ENCODE data around the gene BAHCC1. TPM values are rescaled to one million over a fixed set of nuclear protein-coding genes. Genes with fewer than 3 reads are reported as not detected.

BAHCC1 gene
- total RNA-seq, 1 experiment from 2014 or later = 15.4 TPM

DNA sequence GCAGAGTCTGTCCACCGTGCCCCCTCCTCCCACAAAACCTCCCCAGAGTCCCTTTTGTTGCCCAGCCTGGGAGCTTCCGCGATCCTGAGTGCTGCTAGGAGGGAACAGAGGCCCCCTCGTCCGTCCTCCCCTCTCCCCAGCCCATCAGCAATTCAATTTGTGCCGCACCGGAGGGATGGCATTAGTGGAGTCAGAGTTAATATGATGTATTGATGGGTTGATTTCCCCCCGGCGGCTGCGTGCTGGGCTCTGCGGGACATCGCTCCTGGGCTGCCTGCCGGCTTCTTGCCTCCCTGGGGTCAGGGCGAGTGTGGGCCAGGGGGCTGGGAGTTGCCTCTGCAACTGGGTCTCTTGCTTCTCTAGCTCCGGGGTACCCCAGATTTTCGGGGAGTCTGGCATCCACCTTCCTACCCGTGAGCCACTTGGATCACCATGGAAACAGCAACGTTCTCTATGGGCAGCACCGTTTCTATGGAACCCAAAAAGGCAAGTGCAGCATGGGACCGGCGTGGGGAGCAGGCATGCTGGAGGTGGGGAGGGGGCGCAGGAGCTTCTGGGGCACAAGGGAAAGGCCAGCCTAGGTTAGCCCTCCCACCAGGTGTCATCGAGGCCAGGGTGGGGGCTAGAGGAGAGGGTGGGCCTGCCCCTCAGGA is 42.9 kb downstream of the BAHCC1 start:
- in situ Hi-C loops (cut with HindIII; ENCODE audit: low pct_unique_long_range_greater_than_20kb, low sequenced_read_pairs) = no loop called here
- no peak for DNase-seq (ENCODE audit: low read depth, low spot score)

DNA sequence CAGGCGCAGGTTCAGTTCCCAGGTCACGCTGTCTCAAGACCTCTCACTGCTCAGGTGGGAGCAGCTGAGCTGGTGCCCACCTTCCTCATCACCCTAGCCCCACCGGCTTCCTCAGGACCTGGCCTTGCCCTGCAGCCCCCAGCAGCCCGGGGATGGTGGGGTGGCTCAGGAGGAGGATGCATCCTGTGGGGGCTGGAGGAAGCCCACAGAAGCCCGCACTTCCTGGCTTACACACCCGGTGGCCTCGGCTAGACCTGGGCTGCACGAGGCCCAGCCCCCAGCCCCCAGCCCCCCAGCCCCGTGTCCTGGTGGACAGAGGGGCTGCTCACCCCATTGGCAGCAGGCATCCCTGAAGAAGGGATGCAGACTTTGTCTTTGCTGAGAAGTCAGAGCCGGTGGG is 43.4 kb downstream of the BAHCC1 start:
- DNase-seq (ENCODE audit: low read depth, low spot score) = no peak
- in situ Hi-C loops (cut with HindIII; ENCODE audit: low pct_unique_long_range_greater_than_20kb, low sequenced_read_pairs) = no loop called here

DNA sequence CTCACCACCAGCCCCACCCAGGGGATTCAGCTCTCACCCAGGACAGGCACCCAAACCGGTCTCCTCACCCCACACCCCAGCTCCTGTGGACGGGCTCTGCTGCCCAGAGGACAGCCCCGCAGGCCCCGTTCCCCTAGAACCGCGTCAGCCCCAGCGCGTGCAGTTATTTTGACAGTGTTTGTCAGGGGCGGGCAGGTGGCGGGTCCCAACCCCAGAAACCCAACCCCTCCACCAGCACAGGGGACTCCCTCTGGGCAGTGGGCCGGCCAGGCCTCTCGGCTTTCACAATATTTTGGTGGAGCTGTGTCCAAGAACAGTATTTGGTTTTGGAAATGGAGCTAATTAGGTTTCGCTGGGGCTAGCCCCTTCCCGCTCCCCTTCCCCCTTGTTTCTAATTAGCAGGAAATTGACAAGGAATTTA is 44.8 kb downstream of the BAHCC1 start:
- in situ Hi-C loops (cut with HindIII; ENCODE audit: low pct_unique_long_range_greater_than_20kb, low sequenced_read_pairs) = no loop called here
- no peak for DNase-seq (ENCODE audit: low read depth, low spot score)

DNA sequence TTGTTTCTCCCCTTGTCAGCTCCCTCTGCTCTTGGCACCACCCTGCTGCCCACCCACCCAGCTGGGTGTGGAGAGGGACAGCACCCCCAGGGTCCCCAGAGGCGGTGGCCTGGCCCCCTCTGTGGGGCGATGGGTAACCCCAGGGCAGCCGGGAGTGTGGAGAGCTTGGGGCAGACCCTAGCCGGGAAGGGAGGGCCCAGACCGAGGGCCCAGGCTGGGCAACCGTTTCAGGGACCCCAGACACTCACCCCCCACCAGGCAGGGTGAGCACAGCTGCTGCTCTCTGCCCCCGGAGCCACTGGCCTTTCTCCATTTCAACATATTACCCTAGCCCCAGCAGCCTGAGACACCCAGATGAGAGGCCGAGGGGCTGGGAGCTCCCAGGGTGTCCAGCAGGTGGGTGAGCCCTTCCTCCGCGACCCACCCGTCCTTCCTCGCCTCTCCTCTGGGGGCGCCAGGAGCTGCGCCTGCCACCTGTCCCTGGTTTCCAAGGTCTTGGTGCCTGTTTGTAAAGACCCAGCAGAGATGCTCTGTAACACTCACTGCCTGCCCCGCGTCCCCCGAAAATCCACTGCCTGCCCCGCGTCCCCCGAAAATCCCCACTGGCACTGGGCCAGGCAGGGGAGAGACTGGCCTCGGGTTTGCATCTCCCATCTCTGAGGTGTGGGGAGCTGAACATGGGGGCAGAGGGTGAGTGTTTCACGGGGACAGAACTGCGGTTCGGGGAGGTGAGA is 45.4 kb downstream of the BAHCC1 start:
- peak; percentile 77 for DNase-seq (ENCODE audit: low read depth, low spot score)
- in situ Hi-C loops (cut with HindIII; ENCODE audit: low pct_unique_long_range_greater_than_20kb, low sequenced_read_pairs) = no loop called here

DNA sequence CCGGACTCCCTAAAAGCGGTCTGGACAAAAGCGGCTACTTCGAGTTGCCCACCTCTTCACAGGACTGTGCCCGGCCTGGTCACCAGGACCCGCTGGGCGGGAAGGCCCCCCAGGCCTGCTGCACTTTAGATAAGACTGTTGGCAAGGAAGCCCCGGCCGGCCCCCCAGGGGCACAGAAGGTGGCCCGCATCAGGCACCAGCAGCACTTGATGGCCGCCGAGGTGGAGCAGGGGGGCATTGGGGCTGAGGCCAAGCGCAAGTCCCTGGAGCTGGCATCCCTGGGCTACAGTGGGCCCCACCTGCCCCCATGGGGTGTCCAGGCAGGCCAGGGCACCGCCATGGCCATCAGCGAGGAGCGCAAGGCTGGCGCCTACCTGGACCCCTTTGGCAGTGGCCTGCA is 47.5 kb downstream of the BAHCC1 start:
- DNase-seq (ENCODE audit: low read depth, low spot score) = no peak
- in situ Hi-C loops (cut with HindIII; ENCODE audit: low pct_unique_long_range_greater_than_20kb, low sequenced_read_pairs) = no loop called here

DNA sequence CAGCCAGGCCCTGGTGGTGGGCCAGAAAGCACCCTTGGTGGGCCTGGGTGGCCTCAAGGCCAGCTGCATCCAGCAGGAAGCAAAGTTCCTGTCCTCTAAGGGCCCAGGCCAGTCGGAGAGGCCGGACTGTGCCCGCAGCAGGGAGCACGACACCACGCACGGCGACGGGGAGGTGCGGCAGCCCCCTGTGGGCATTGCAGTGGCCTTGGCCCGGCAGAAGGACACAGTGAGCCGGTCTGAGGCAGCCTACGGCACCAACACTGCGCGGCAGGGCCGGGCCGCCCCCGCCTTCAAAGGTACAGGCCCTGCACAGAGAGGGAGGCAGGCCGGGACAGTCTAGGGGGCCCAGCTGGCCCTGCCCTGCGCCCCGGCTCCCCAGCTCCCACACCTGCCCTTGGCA is 48.0 kb downstream of the BAHCC1 start:
- DNase-seq (ENCODE audit: low read depth, low spot score) = no peak
- in situ Hi-C loops (cut with HindIII; ENCODE audit: low pct_unique_long_range_greater_than_20kb, low sequenced_read_pairs) = no loop called here

DNA sequence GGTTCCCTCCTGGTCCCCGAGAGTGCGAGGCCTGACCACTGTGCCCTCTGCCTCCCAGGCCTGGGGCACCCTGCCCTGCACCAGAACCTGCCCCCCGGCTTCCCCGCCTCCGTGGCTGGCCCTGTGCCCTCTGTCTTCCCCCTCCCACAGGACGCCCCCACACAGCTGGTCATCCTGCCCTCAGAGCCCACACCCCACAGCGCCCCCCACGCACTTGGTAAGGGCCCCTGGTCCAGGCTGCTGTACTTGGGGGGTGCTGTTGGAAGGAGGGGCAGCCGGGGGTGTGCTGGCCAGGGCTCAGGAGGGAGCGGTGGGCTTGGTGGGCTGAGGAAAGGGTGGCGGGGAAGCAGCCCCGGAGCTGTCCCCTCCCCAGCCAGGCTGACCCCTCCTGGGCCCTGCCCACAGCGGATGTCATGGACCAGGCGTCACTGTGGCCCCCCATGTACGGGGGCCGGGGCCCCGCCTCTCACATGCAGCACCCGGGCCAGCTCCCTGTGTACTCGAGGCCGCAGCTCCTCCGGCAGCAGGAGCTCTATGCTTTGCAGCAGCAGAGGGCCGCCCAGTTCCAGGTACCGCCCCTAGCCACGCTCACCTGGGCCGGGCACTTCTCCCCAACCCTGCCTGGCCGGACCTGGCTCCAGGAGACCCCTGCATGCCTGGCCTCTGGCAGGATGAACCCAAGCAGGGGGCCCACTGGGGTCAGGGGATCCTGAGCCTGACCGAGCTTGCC is 49.5 kb downstream of the BAHCC1 start:
- no peak for DNase-seq (ENCODE audit: low read depth, low spot score)
- in situ Hi-C loops (cut with HindIII; ENCODE audit: low pct_unique_long_range_greater_than_20kb, low sequenced_read_pairs) = no loop called here

DNA sequence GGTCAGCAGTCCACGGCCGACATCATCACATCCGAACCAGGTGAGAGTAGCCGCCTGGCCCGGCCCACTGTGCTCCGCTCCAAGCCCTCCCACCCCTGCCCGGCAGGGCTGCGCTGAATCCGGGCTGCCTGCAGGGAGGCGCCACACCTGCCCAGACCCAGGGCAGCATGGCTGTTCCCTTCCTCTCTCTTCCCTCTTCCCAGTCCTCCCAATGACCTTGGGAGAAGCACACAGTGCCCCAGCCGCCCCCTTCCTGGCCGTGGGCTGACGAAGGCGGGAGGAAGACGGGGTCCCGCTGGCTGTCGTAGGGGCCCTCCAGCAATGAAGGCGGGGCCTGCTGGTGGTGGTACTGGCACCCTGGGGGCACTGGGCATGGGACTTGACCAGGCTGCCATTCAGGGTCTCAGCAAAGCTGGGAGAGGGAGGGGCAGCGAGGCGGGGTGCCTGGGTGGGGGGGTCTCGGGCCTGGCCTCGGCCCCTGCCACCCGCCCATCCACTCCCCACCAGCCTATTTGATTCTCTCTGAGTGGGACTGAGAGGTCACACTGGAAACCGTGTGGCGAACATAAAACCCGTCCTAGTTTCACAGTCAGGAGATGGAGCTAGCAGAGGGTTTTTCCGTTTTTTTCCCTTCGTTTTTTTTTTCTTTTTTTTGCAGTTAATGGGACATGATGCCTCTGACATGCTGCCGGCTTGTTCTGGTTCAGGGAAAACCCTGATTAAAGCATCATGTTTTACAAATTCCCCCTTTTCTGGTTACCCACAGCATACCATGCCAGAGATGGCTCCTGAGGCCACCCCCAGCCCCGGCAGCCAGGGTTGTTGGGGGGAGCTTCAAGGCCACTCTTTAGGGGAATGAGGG is 50.6 kb downstream of the BAHCC1 start:
- in situ Hi-C loops (cut with HindIII; ENCODE audit: low pct_unique_long_range_greater_than_20kb, low sequenced_read_pairs) = no loop called here
- no peak for DNase-seq (ENCODE audit: low read depth, low spot score)

DNA sequence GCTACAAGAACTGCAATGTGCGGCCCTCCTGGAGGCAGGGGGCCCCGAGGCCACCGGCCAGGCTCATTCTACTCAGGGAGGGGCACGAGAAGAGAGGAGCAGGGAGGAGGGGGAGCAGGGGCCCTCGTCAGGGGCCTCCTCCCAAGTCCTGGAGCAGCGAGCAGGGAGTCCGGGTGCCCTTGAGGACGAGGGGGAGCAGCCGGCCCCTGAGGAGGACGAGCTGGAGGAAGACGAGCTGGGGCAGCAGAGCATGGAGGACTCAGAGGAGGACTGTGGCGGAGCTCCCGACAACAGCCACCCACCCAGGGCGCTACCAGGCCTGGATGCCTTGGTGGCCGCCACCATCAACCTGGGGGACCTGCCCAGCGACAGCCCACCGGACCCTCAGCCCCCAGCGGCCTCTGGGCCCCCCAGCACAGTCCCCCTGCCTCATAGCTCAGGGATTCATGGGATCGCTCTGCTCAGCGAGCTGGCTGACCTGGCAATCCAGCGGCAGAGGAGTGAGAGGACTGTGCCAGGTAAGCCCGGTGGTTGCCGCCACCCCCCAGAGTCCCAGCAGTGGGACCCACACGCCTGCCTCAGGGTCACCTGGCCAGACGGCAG is 52.2 kb downstream of the BAHCC1 start:
- DNase-seq (ENCODE audit: low read depth, low spot score) = no peak
- in situ Hi-C loops (cut with HindIII; ENCODE audit: low pct_unique_long_range_greater_than_20kb, low sequenced_read_pairs) = no loop called here

DNA sequence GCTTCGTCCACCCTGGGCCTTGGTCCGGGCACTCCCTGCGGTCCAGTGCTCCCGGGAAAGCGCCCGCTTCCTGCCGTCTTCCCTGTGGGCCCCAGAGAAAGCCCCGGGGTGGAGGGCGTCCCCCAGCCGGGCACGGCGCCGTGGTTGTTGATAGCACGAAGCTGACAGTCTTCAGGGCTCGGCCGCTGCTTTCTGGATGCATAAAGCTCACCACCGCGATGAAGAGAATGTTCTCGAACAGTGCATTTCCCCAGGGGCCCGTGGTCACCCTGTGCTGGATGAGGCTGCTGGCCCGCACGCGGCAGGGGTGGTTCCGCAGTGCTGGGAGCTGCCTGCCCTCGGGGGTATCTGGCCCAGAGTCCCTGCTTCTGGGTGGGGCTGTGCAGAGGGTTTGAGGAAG is 53.2 kb downstream of the BAHCC1 start:
- in situ Hi-C loops (cut with HindIII; ENCODE audit: low pct_unique_long_range_greater_than_20kb, low sequenced_read_pairs) = no loop called here
- DNase-seq (ENCODE audit: low read depth, low spot score) = no peak

DNA sequence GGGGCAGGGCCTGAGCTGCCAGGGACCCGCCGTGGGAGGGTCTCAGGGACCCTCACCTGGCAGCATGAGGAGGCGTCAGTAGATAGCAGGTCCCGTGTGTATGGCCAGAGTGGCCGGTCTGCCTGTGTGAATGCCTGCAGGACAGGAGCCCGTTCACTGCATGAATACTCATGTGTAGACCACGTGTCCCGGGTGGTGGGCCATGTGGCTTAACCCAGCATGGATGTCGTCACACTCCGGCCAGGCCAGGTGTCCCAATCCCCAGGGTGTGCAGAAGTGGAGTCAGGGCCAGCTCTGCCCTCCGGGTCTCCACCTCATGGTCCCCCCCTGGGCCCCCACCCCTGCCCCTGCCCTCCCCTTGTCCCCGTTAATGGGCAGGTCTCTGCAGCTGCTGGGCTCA is 53.7 kb downstream of the BAHCC1 start:
- in situ Hi-C loops (cut with HindIII; ENCODE audit: low pct_unique_long_range_greater_than_20kb, low sequenced_read_pairs) = no loop called here
- DNase-seq (ENCODE audit: low read depth, low spot score) = no peak

DNA sequence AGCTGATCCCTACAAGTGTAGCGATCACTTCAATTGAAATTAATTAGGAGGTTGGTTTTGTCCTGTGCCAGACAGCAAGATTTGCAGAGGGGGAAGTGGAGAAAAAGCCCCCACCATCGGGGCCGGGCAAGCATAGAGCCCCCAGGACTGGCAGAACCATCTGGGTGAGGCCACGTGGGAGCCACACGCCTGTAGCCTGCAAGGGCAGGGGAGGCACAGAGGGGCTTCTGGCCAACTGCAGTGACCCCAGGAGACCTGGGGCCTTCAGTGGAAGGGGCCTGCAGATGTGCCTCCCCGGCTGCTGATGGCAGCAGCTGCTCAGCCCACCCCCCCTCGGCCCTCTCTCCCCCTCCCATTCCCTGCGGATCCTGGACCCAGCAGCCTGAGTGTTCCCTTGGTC is 54.1 kb downstream of the BAHCC1 start:
- in situ Hi-C loops (cut with HindIII; ENCODE audit: low pct_unique_long_range_greater_than_20kb, low sequenced_read_pairs) = no loop called here
- no peak for DNase-seq (ENCODE audit: low read depth, low spot score)

DNA sequence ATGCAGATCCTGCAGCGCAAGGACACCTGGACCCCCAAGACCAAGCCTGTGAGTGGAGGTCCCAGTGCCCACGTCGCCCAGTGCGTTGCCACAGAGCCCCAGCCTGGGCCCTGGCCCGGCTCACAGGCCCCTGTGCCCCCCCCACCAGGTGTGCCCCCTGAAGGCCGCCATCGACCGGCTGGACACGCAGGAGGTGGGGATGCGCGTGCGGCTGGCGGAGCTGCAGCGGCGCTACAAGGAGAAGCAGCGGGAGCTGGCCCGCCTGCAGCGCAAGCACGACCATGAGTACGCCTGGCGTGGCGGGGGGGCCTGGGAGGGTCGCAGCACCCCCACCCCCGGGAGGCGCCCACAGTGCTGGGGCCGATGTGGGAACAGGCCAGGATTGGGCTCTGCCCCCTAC is 56.6 kb downstream of the BAHCC1 start:
- no peak for DNase-seq (ENCODE audit: low read depth, low spot score)
- in situ Hi-C loops (cut with HindIII; ENCODE audit: low pct_unique_long_range_greater_than_20kb, low sequenced_read_pairs) = no loop called here

DNA sequence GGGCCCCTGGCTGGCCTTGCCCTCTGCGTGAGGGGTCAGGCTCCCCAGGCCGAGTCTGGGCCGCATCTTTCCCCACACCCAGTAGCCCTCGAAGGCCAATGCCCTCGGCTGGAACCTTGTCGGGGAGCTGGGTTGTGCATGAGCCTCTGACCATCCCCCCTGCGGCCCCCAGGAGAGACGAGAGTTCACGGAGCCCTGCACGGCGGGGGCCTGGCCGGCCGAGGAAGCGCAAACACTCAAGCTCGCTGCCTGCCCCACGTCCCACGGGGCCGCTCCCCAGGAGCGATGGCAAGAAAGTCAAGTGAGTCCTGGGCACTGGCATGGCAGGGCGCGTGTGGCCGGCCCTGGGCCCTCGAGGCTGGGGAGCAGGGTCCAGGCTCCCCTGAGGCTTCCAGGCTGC is 57.3 kb downstream of the BAHCC1 start:
- DNase-seq (ENCODE audit: low read depth, low spot score) = no peak
- in situ Hi-C loops (cut with HindIII; ENCODE audit: low pct_unique_long_range_greater_than_20kb, low sequenced_read_pairs) = no loop called here

DNA sequence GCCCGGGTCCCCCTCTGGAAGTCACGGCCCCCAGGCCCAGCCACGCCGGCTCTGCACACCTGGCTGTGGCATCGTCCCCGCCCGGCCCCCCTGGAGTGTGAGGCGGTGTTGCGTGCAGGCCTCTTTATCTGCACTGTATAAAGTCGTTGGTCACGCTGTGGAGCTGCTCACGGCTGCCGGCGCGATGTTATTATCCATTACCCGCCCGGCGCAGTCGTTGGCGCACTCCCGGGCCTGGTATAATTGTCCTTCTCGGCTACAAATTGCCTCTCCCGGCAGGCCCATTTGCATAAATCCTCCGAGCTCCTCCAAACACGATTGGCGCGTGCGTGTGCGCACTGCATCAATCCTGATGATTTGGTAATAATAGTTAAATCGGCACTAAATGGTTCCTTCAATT is 57.8 kb downstream of the BAHCC1 start:
- in situ Hi-C loops (cut with HindIII; ENCODE audit: low pct_unique_long_range_greater_than_20kb, low sequenced_read_pairs) = no loop called here
- no peak for DNase-seq (ENCODE audit: low read depth, low spot score)

DNA sequence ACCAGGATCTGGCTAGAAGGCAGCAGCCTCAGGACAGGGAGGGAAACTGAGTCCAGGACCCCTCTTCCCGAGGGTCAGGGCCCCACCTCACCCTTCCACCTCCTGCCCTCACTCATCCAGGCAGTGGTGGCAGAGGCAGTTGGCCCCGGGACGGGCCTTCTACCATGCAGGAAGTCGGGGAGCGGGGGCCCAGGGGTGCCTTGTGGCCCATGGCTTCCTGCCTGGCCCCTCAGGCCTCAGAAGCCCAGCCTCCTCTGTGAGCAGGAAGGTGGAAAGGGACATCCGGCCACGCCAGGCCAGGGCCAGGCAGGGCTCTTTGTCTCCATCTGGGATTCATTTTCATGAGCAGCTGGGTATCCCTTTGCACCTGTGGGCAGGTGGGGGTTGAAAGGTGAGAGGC is 58.5 kb downstream of the BAHCC1 start:
- in situ Hi-C loops (cut with HindIII; ENCODE audit: low pct_unique_long_range_greater_than_20kb, low sequenced_read_pairs) = no loop called here
- no peak for DNase-seq (ENCODE audit: low read depth, low spot score)

DNA sequence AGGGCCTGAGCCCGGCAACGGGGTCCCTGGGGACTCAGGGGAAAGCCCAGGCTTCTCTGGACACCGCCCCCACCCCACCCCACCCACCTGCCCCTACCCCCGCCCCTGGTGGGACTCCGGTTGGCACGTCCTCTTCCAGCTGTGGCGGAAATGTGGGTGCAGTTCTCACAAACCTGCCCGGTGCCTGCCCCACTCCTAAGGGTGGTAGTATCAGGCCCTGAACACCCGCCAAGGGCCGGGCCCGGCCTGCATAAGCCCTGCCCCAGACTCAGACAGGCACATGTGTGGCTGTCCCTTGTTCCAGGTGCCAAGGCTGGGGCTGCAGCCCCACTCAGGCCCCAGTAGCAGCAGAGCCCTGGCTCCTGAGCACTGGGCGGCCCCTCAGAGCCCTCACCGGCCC is 59.2 kb downstream of the BAHCC1 start:
- in situ Hi-C loops (cut with HindIII; ENCODE audit: low pct_unique_long_range_greater_than_20kb, low sequenced_read_pairs) = no loop called here
- DNase-seq (ENCODE audit: low read depth, low spot score) = no peak

DNA sequence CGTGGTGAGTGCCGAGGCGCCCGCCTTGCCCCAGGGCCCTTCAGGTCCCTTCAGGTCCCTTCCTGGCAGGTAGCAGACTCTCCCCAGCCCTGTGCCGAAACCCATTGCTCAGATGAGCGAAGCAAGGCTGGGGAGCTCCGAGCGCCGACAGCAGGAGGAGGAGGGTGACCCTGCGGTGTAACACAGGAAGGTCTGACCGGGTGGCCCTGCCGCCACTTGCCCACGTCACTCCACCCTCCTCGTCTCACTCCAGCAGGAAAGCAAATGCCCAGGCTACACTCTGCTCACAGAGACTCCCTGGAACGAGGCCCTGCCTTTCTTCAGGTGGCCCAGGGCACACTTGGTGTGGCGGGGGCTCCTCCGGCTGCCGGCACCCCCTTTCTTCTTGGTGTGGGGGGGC is 60.1 kb downstream of the BAHCC1 start:
- in situ Hi-C loops (cut with HindIII; ENCODE audit: low pct_unique_long_range_greater_than_20kb, low sequenced_read_pairs) = no loop called here
- DNase-seq (ENCODE audit: low read depth, low spot score) = no peak
